Kidney (tissue), 22 donors: ENCODE data around the gene WNT2B. TPM values are rescaled to one million over a fixed set of nuclear protein-coding genes. Genes with fewer than 3 reads are reported as not detected.

Source experiments
- DNase-seq, 5 donors: peaks; one replicate each; pipeline ENCODE4 v3.0.0-alpha.2; 2013 to 2020
- FAIRE-seq: peaks from 2 replicates; lab custom pipeline; 2012; peaks lifted over from hg19 to GRCh38; lab: Jason Lieb, UNC
- H3K27ac ChIP-seq, 2 donors: one replicate each; pipeline ENCODE4 v1.7.0; 2013; ENCODE audit warnings: low read depth in 2 of 2, low read length in 2 of 2, inconsistent platforms in 1 of 2
- H3K27me3 ChIP-seq: one replicate; pipeline ENCODE4 v1.7.1; 2013; ENCODE audit warnings: low read length, inconsistent platforms; ENCODE audit not compliant: control insufficient read depth, insufficient read depth
- H3K36me3 ChIP-seq, 3 donors: one replicate each; pipeline versions ENCODE4 v1.7.0 to v1.7.1; 2013; ENCODE audit warnings: low read length in 3 of 3, control low read depth in 1 of 3, inconsistent platforms in 1 of 3; ENCODE audit not compliant: insufficient read depth in 3 of 3, control insufficient read depth in 2 of 3
- H3K4me1 ChIP-seq, 3 donors: one replicate each; pipeline versions ENCODE4 v1.7.0 to v1.7.1; 2013; ENCODE audit warnings: low read length in 3 of 3, inconsistent platforms in 1 of 3, low read depth in 1 of 3; ENCODE audit not compliant: control insufficient read depth in 2 of 3, insufficient read depth in 2 of 3
- H3K4me3 ChIP-seq, 3 donors: one replicate each; pipeline versions ENCODE4 v1.7.0 to v1.8.1; 2013; ENCODE audit warnings: low read length in 3 of 3, control low read depth in 1 of 3, inconsistent platforms in 1 of 3
- H3K9ac ChIP-seq, 3 donors: one replicate each; pipeline versions ENCODE4 v1.7.0 to v1.7.1; 2013; ENCODE audit warnings: low read length in 3 of 3, control low read depth in 1 of 3, inconsistent platforms in 1 of 3
- H3K9me3 ChIP-seq, 3 donors: one replicate each; pipeline versions ENCODE4 v1.7.0 to v1.7.1; 2013; ENCODE audit warnings: low read length in 3 of 3, control low read depth in 1 of 3, inconsistent platforms in 1 of 3; ENCODE audit not compliant: control insufficient read depth in 2 of 3, insufficient read depth in 1 of 3
- intact Hi-C: fragments of 100-400 bp; cut with DNase I; formaldehyde crosslinking; loops from one replicate; pipeline ENCODE4 v1.11.1; 2022
- long read RNA-seq, 10 donors: library from polyadenylated mRNA in 1 of 10; unstranded in 1 of 10; transcript quantifications; one replicate each; pipeline ENCODE4 v2.0.0 and lab custom pipeline, GENCODE V29; 2021 to 2026
- polyA plus RNA-seq: library from polyadenylated mRNA; stranded (reverse); fragments of 350-450 nt; fragmentation: Illumina TruSeq; extraction: RNeasy Lipid Tissue Mini Kit (QIAGEN cat#74804); gene quantifications from one replicate; pipeline ENCODE4 v1.2.3, GENCODE V29; 2014; ENCODE audit warnings: low read depth, low replicate concordance; ENCODE audit not compliant: insufficient read depth
- total RNA-seq: library from RNA; stranded (reverse); fragmentation: NEBNext Ultra II Directional; extraction: Animal tissue kit (Norgen Biotek cat#: 25700); gene quantifications from one replicate; pipeline ENCODE4 v1.2.1, GENCODE V29; 2021
- TF ChIP-seq, protein P1 (sequence below): IDR thresholded peaks from 3 replicates; pipeline ENCODE4 v1.5.1; 2012; ENCODE audit warnings: mild to moderate bottlenecking, moderate library complexity, borderline replicate concordance; ENCODE audit not compliant: insufficient read depth; ENCODE audit errors: extremely low read depth
- donor health status: control.
- donor health status: control.
- donor health status: control.
- donor health status: control.
- donor health status: control.
- donor health status: DM: yes; HTN: yes; CAD: no.
- donor health status: Normal renal cell carcinoma (clear cell type).

WNT2B gene
- total RNA-seq: 4.7 TPM
- polyA plus RNA-seq: 0.75 TPM
- long read RNA-seq, donor 1, partial matches to known transcripts: 0 of 1 reads
- long read RNA-seq, donor 1, other reads (novel, unspliced or antisense): 0 of 1 reads
- long read RNA-seq, donor 2, partial matches to known transcripts: 0 of 1 reads
- long read RNA-seq, donor 2, other reads (novel, unspliced or antisense): 0 of 1 reads
- long read RNA-seq, donor 3: 0 reads
- long read RNA-seq, donor 4: 0 reads
- long read RNA-seq, donor 5: 0 reads
- long read RNA-seq, donor 6, partial matches to known transcripts: 0 of 1 reads
- long read RNA-seq, donor 6, other reads (novel, unspliced or antisense): 0 of 1 reads
- long read RNA-seq, donor 7, partial matches to known transcripts: 0 of 5 reads
- long read RNA-seq, donor 7, other reads (novel, unspliced or antisense): 3 of 5 reads
- long read RNA-seq, donor 8: 0 reads
- long read RNA-seq, donor 9, partial matches to known transcripts: 0 of 1 reads
- long read RNA-seq, donor 9, other reads (novel, unspliced or antisense): 0 of 1 reads
- long read RNA-seq, donor 10: 0 reads

DNA sequence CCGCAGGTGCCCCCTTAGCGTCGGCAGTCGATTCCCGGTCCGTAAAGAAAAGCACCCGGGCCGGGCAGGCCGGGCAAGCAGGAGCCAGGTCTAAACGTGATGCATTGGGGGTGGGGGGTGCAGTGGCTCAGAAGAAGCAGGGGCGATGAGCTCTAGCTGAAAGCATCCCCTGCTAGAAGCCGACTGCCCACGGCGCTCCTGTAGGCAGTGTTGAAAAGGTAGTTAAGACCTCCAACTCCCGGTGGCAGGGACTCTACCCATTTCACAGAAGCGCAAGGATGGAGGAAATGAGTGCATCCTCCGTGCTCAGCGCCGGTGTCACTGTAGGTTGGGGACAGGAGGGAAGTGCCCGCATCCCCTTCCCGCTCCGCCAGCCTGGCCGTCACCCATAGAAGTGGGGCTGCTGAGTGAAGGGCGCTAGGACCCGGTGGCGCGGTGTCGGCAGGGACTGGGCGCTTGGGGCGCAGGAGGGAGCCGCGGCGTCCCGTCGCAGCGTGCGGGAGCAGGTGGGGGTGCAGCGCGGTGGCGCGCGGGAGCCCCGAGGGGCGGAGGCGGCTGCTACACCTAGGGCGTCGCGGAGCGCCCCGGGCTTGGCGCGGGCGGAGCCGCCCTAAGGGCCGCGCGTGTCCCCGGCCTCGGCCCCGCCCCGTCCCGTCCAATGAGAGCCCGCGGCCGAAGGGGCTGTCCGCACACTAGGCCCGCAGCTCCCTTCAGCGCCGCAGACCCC lies at the start of gene WNT2B:
Gene WNT2B, plus strand, starts transcription at position 688 of the 727 bp plus-strand sequence. CDS start 298 bp downstream, outside the sequence.
- DNase-seq: peak in 3 of 5 donors; percentile 28 to 79 (median 46)
- TF ChIP-seq, protein P1, sequence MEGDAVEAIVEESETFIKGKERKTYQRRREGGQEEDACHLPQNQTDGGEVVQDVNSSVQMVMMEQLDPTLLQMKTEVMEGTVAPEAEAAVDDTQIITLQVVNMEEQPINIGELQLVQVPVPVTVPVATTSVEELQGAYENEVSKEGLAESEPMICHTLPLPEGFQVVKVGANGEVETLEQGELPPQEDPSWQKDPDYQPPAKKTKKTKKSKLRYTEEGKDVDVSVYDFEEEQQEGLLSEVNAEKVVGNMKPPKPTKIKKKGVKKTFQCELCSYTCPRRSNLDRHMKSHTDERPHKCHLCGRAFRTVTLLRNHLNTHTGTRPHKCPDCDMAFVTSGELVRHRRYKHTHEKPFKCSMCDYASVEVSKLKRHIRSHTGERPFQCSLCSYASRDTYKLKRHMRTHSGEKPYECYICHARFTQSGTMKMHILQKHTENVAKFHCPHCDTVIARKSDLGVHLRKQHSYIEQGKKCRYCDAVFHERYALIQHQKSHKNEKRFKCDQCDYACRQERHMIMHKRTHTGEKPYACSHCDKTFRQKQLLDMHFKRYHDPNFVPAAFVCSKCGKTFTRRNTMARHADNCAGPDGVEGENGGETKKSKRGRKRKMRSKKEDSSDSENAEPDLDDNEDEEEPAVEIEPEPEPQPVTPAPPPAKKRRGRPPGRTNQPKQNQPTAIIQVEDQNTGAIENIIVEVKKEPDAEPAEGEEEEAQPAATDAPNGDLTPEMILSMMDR: no peak
- Histone ChIP-seq H3K9ac (no peak within 1 kb of the TSS), H3K9me3 (no peaks in the 10 kb centered on the region), H3K4me3 (peak within 1 kb of the TSS; percentile 36 to 52 (median 44)), H3K27me3 (peaks cover 11% of the 10 kb centered on the region), H3K27ac (no peak within 1 kb of the TSS), H3K4me1 (peaks cover 0 to 4% (median 0%) of the 10 kb centered on the region in 3 donors), H3K36me3 (no peaks in the 10 kb centered on the region)
- intact Hi-C loops: no loop called here
- FAIRE-seq: no peak

DNA sequence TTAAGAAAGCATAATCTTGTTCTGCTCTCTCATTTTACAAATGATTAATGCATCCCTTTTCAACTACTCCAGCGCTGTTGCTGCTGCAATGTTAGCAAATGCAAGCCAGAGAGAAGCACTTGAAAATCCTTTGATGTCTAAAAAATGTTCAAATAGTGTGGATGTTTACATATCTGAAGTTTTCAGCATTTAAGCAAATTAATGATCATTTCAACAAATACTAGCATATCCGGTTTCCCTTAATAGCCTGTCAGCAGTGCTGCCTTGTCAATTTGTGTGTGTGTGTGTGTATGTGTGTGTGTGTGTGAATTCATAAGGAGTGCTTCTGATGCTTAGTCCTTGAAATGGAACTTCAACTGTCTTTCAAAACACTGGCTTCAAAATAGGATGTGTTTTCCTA lies 48.1 kb upstream of the WNT2B start:
- peak in 2 of 5 donors; percentile 14 to 24 for DNase-seq
- Histone ChIP-seq H3K4me3 (no peak overlapping the region), H3K9me3 (no peaks in the 10 kb centered on the region), H3K27ac (no peak overlapping the region), H3K9ac (no peak overlapping the region), H3K27me3 (no peaks in the 10 kb centered on the region), H3K36me3 (peaks cover 0 to 17% (median 16%) of the 10 kb centered on the region in 3 donors), H3K4me1 (peaks cover 0 to 2% (median under 1%) of the 10 kb centered on the region in 3 donors)
- intact Hi-C loops: no loop called here
- FAIRE-seq: no peak
- TF ChIP-seq, protein P1: no peak

DNA sequence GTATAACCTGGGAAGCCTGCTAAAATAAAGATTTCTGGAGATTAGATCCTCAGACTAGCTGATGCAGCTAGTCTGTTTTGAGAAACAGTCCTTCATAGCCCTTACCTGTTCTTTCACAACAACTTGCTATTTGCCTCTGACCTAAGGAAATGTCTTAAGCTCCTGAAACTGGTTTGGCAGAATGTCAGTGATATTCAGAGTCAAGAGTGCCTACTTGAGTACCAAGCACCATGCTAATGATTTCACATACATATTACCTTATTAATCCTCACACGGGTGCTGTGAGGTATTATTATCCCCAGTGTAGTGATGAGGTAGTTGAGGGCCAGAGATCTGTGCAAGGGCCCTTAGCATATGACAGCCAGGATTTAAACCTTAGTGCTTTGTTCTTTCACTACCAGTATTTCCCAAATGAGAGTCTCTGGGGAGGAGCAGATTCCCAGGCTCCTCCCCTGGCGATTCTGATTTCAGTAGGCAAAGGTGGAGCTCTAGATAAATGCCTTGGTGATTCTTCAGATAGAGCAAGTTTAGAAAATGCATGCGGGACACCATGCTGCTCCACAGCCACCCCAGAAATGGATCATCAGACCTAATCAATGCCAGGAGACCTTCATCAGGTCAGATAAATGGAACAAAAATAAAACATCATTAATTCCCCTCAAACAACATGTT lies 47.4 kb upstream of the WNT2B start:
- intact Hi-C loops: no loop called here
- peaks cover 0 to 5% (median 2%) of the 10 kb centered on the region in 3 donors for H3K4me1 ChIP-seq
- H3K27ac ChIP-seq: no peak overlapping the region
- no peak overlapping the region for H3K4me3 ChIP-seq
- DNase-seq: peak in 1 of 5 donors; percentile 20
- TF ChIP-seq, protein P1: no peak
- no peak for FAIRE-seq
- H3K9ac ChIP-seq: no peak overlapping the region
- no peaks in the 10 kb centered on the region for H3K9me3 ChIP-seq
- H3K36me3 ChIP-seq: peaks cover 0 to 11% (median 10%) of the 10 kb centered on the region in 3 donors
- H3K27me3 ChIP-seq: no peaks in the 10 kb centered on the region
